IMR-90 (cell line): ENCODE results near the gene MINDY1.

ENCODE experiments used
- MXI1 ChIP-seq: IDR thresholded peaks from 2 replicates; pipeline ENCODE4 v1.6.1; 2012; ENCODE audit warnings: low read depth, mild to moderate bottlenecking, low read length, moderate library complexity, borderline replicate concordance
- POLR2A ChIP-seq: IDR thresholded peaks from 2 replicates; pipeline ENCODE4 v1.6.1; 2012; ENCODE audit warnings: mild to moderate bottlenecking, low read depth, low read length
- RFX5 ChIP-seq: IDR thresholded peaks from 2 replicates; pipeline ENCODE4 v1.8.0; 2012; ENCODE audit warnings: low read depth, mild to moderate bottlenecking, low read length, moderate library complexity

DNA sequence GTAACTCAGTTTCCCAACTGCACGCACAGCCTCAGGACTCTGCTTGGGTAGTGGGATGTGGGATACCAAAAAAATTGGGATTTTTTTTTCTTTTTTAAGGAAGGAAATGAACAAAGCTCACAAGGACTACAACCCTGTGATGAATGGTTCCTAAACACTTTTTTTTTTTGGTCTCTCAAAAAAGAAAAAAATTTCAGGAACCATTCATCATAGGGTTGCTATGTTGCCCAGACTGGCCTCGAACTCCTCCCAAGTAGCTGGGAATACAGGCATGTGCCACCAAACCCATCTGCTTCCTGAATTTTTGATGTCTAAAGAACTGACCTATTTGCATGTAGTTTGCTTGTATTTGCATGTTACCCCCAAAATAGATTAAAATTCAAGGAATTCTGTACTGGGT, 6.8 kb downstream of the MINDY1 start:
- TF ChIP-seq MXI1 (no peak), RFX5 (no peak), POLR2A (no peak)
